Large intestine (tissue), 3 donors: ENCODE results near the gene PARN. TPM values are rescaled to one million over a fixed set of nuclear protein-coding genes. Genes with fewer than 3 reads are reported as not detected.

Source experiments
- DNase-seq, 2 donors: peaks; one replicate each; pipeline versions ENCODE4 v3.0.0 to v3.0.0-alpha.2; 2013
- H3K27ac ChIP-seq: one replicate; pipeline ENCODE4 v1.5.1; 2013; ENCODE audit warnings: low read length
- H3K27me3 ChIP-seq: 2 replicates; pipeline ENCODE4 v1.6.1; 2013; ENCODE audit warnings: low read length; ENCODE audit not compliant: control insufficient read depth, insufficient read depth
- H3K36me3 ChIP-seq: 2 replicates; pipeline ENCODE4 v1.6.1; 2013; ENCODE audit warnings: low read length; ENCODE audit not compliant: control insufficient read depth, insufficient read depth
- H3K4me1 ChIP-seq: one replicate; pipeline ENCODE4 v1.6.1; 2013; ENCODE audit warnings: low read length; ENCODE audit not compliant: control insufficient read depth, insufficient read depth
- H3K4me3 ChIP-seq: one replicate; pipeline ENCODE4 v1.5.1; 2013; ENCODE audit warnings: low read length
- H3K9me3 ChIP-seq: one replicate; pipeline ENCODE4 v1.6.1; 2013; ENCODE audit warnings: mild to moderate bottlenecking, low read depth, low read length, moderate library complexity; ENCODE audit not compliant: control insufficient read depth
- WGBS: methylation state at CpG from one replicate; pipeline ENCODE4 v1.1.5; 2013; ENCODE audit warnings: low lambda C conversion rate; ENCODE audit not compliant: insufficient coverage; 5-methylcytosine and 5-hydroxymethylcytosine counted together
- polyA plus RNA-seq: library from polyadenylated mRNA; unstranded; fragments of 120-200 nt; gene quantifications from one replicate; pipeline ENCODE4 v1.2.1, GENCODE V29; 2013

The PARN gene
- polyA plus RNA-seq, 1 donor, result 23.6 TPM

GRCh38 chr16:14475370-14476139 is 154.5 kb downstream of the PARN start:
- Histone ChIP-seq H3K4me3 (no peak overlapping the region), H3K9me3 (no peaks in the 10 kb centered on the region), H3K27ac (no peak overlapping the region), H3K4me1 (no peaks in the 10 kb centered on the region), H3K27me3 (no peaks in the 10 kb centered on the region), H3K36me3 (peaks cover 7% of the 10 kb centered on the region)
- no peak for DNase-seq
- 90% methylated on average over 3 of the region's 7 CpGs for WGBS

GRCh38 chr16:14473488-14473887 is 156.6 kb downstream of the PARN start:
- no peak overlapping the region for H3K27ac ChIP-seq
- WGBS, result 100% methylated on average over 1 of the region's 5 CpGs
- H3K9me3 ChIP-seq, result no peaks in the 10 kb centered on the region
- no peak overlapping the region for H3K4me3 ChIP-seq
- no peaks in the 10 kb centered on the region for H3K36me3 ChIP-seq
- no peaks in the 10 kb centered on the region for H3K4me1 ChIP-seq
- DNase-seq, result no peak
- H3K27me3 ChIP-seq, result no peaks in the 10 kb centered on the region

GRCh38 chr16:14472357-14472756 is 157.7 kb downstream of the PARN start:
- H3K27ac ChIP-seq, result no peak overlapping the region
- DNase-seq, result no peak
- no peaks in the 10 kb centered on the region for H3K4me1 ChIP-seq
- H3K36me3 ChIP-seq, result no peaks in the 10 kb centered on the region
- H3K4me3 ChIP-seq, result no peak overlapping the region
- H3K9me3 ChIP-seq, result no peaks in the 10 kb centered on the region
- no CpG with 5 or more reads among the region's 2 CpGs for WGBS
- H3K27me3 ChIP-seq, result no peaks in the 10 kb centered on the region

GRCh38 chr16:14470788-14471187 is 159.3 kb downstream of the PARN start:
- no peak for DNase-seq
- no peaks in the 10 kb centered on the region for H3K4me1 ChIP-seq
- H3K36me3 ChIP-seq, result no peaks in the 10 kb centered on the region
- no peak overlapping the region for H3K4me3 ChIP-seq
- no CpG with 5 or more reads among the region's 2 CpGs for WGBS
- H3K9me3 ChIP-seq, result no peaks in the 10 kb centered on the region
- H3K27ac ChIP-seq, result no peak overlapping the region
- no peaks in the 10 kb centered on the region for H3K27me3 ChIP-seq

- Histone ChIP-seq H3K27ac (no peak overlapping the region), H3K9me3 (peaks cover 11% of the 10 kb centered on the region), H3K4me3 (no peak overlapping the region), H3K27me3 (no peaks in the 10 kb centered on the region), H3K4me1 (no peaks in the 10 kb centered on the region), H3K36me3 (peaks cover 3% of the 10 kb centered on the region)
- no CpG with 5 or more reads among the region's 3 CpGs for WGBS
- no peak for DNase-seq
These were observed 164.3 kb downstream of the PARN start for GRCh38 chr16:14465799-14466198.

- Histone ChIP-seq H3K9me3 (peaks cover 11% of the 10 kb centered on the region), H3K4me3 (no peak overlapping the region), H3K27ac (no peak overlapping the region), H3K36me3 (peaks cover 5% of the 10 kb centered on the region), H3K4me1 (no peaks in the 10 kb centered on the region), H3K27me3 (no peaks in the 10 kb centered on the region)
- DNase-seq, result no peak
- no CpG with 5 or more reads among the region's 2 CpGs for WGBS
These were observed 165.3 kb downstream of the PARN start for GRCh38 chr16:14464796-14465195.

- no peaks in the 10 kb centered on the region for H3K27me3 ChIP-seq
- no peak overlapping the region for H3K27ac ChIP-seq
- H3K4me3 ChIP-seq, result no peak overlapping the region
- 100% methylated on average over 1 of the region's 2 CpGs for WGBS
- H3K4me1 ChIP-seq, result no peaks in the 10 kb centered on the region
- H3K36me3 ChIP-seq, result peaks cover 5% of the 10 kb centered on the region
- H3K9me3 ChIP-seq, result peaks cover 11% of the 10 kb centered on the region
- no peak for DNase-seq
These were observed 165.9 kb downstream of the PARN start for GRCh38 chr16:14464192-14464591.

- no peak overlapping the region for H3K4me3 ChIP-seq
- H3K9me3 ChIP-seq, result peaks cover 11% of the 10 kb centered on the region
- no peaks in the 10 kb centered on the region for H3K4me1 ChIP-seq
- H3K27ac ChIP-seq, result no peak overlapping the region
- no peaks in the 10 kb centered on the region for H3K27me3 ChIP-seq
- no peak for DNase-seq
- H3K36me3 ChIP-seq, result peaks cover 7% of the 10 kb centered on the region
- WGBS, result no CpG with 5 or more reads among the region's 3 CpGs
These were observed 167.2 kb downstream of the PARN start for GRCh38 chr16:14462811-14463210.

GRCh38 chr16:14460726-14461125 is 169.3 kb downstream of the PARN start:
- no peak for DNase-seq
- Histone ChIP-seq H3K9me3 (peaks cover 11% of the 10 kb centered on the region), H3K27me3 (no peaks in the 10 kb centered on the region), H3K27ac (no peak overlapping the region), H3K36me3 (peaks cover 7% of the 10 kb centered on the region), H3K4me3 (no peak overlapping the region), H3K4me1 (no peaks in the 10 kb centered on the region)
- WGBS, result no CpG with 5 or more reads among the region's 1 CpG

GRCh38 chr16:14458576-14458975 is 171.5 kb downstream of the PARN start:
- no peak overlapping the region for H3K4me3 ChIP-seq
- no peaks in the 10 kb centered on the region for H3K27me3 ChIP-seq
- no peaks in the 10 kb centered on the region for H3K4me1 ChIP-seq
- no peak overlapping the region for H3K27ac ChIP-seq
- no peak for DNase-seq
- no CpG with 5 or more reads among the region's 7 CpGs for WGBS
- H3K36me3 ChIP-seq, result peaks cover 7% of the 10 kb centered on the region
- H3K9me3 ChIP-seq, result no peaks in the 10 kb centered on the region
